ENCODE results near the gene TMEM235. TPM values are rescaled to one million over a fixed set of nuclear protein-coding genes. Genes with fewer than 3 reads are reported as not detected.

The TMEM235 gene
- total RNA-seq, 1 donor from 2014 or later, result not detected

GRCh38 chr17:78226055-78226758 is 5.2 kb upstream of the TMEM235 start:
- peaks cover 28% of the 10 kb centered on the region for H3K4me1 Mint-ChIP-seq
- Histone ChIP-seq H2AFZ (replicated peaks) (no peak overlapping the region), H3F3A (ENCODE audit: low read depth) (peaks cover 46% of the 10 kb centered on the region), H3K4me3 (no peak overlapping the region), H3K9me3 (ENCODE audit: low read depth) (no peaks in the 10 kb centered on the region), H3K27ac (peak overlapping the region; percentile 31), H3K4me2 (no peak overlapping the region), H3K4me1 (peaks cover 3% of the 10 kb centered on the region), H3K36me3 (no peaks in the 10 kb centered on the region), H4K20me1 (ENCODE audit: low read depth) (peaks cover 6% of the 10 kb centered on the region), H3K9ac (no peak overlapping the region), H3K27me3 (peaks cover 21% of the 10 kb centered on the region), H3K79me2 (ENCODE audit: low read depth) (peaks cover 4% of the 10 kb centered on the region)
- H3K27ac Mint-ChIP-seq, result no peak overlapping the region
- no peak overlapping the region for H3K4me3 Mint-ChIP-seq
- peaks cover 10% of the 10 kb centered on the region for H3K36me3 Mint-ChIP-seq
- DNase-seq (ENCODE audit: low spot score), result no peak
- H3K9me3 Mint-ChIP-seq, result no peaks in the 10 kb centered on the region
- H3K27me3 Mint-ChIP-seq (ENCODE audit: insufficient read depth, low read depth), result peaks cover 20% of the 10 kb centered on the region
- TF ChIP-seq CTCF (IDR thresholded peaks at IDR 0.05) (no peak), EZH2phosphoT487 (IDR thresholded peaks at IDR 0.05) (no peak), EZH2 (IDR thresholded peaks at IDR 0.05) (no peak)

- Mint-ChIP-seq H3K36me3 (peaks cover 10% of the 10 kb centered on the region), H3K27ac (no peak overlapping the region), H3K27me3 (ENCODE audit: insufficient read depth, low read depth) (peaks cover 23% of the 10 kb centered on the region), H3K4me1 (peaks cover 28% of the 10 kb centered on the region), H3K9me3 (no peaks in the 10 kb centered on the region), H3K4me3 (no peak overlapping the region)
- peaks cover under 1% of the 10 kb centered on the region for H4K20me1 ChIP-seq (ENCODE audit: low read depth)
- no peak overlapping the region for H3K27ac ChIP-seq
- no peak overlapping the region for H3K4me2 ChIP-seq
- no peak overlapping the region for H2AFZ ChIP-seq (replicated peaks)
- H3K27me3 ChIP-seq, result peaks cover 28% of the 10 kb centered on the region
- peaks cover 3% of the 10 kb centered on the region for H3K4me1 ChIP-seq
- no peaks in the 10 kb centered on the region for H3K36me3 ChIP-seq
- H3K79me2 ChIP-seq (ENCODE audit: low read depth), result no peaks in the 10 kb centered on the region
- H3F3A ChIP-seq (ENCODE audit: low read depth), result peaks cover 39% of the 10 kb centered on the region
- no peak overlapping the region for H3K4me3 ChIP-seq
- no peak overlapping the region for H3K9ac ChIP-seq
- DNase-seq (ENCODE audit: low spot score), result no peak
- no peaks in the 10 kb centered on the region for H3K9me3 ChIP-seq (ENCODE audit: low read depth)
- TF ChIP-seq EZH2 (IDR thresholded peaks at IDR 0.05), result no peak
- no peak for TF ChIP-seq CTCF (IDR thresholded peaks at IDR 0.05)
- TF ChIP-seq EZH2phosphoT487 (IDR thresholded peaks at IDR 0.05), result no peak
Observed at GRCh38 chr17:78226759-78227454, 4.5 kb upstream of the TMEM235 start.

- H2AFZ ChIP-seq (replicated peaks), result no peak overlapping the region
- peak; percentile 42 for DNase-seq (ENCODE audit: low spot score)
- no peak overlapping the region for H3K9ac ChIP-seq
- H3K79me2 ChIP-seq (ENCODE audit: low read depth), result no peaks in the 10 kb centered on the region
- H3K27me3 ChIP-seq, result peaks cover 33% of the 10 kb centered on the region
- H3K36me3 ChIP-seq, result no peaks in the 10 kb centered on the region
- H3K27ac ChIP-seq, result no peak overlapping the region
- H3K4me3 ChIP-seq, result no peak overlapping the region
- peaks cover 10% of the 10 kb centered on the region for H3K36me3 Mint-ChIP-seq
- H3K4me1 Mint-ChIP-seq, result peaks cover 28% of the 10 kb centered on the region
- H3K9me3 Mint-ChIP-seq, result no peaks in the 10 kb centered on the region
- no peaks in the 10 kb centered on the region for H3K9me3 ChIP-seq (ENCODE audit: low read depth)
- H3K4me1 ChIP-seq, result peaks cover 3% of the 10 kb centered on the region
- H3K4me3 Mint-ChIP-seq, result no peak overlapping the region
- H4K20me1 ChIP-seq (ENCODE audit: low read depth), result no peaks in the 10 kb centered on the region
- peaks cover 34% of the 10 kb centered on the region for H3F3A ChIP-seq (ENCODE audit: low read depth)
- H3K27me3 Mint-ChIP-seq (ENCODE audit: insufficient read depth, low read depth), result peaks cover 26% of the 10 kb centered on the region
- TF ChIP-seq CTCF (IDR thresholded peaks at IDR 0.05) (no peak), EZH2phosphoT487 (IDR thresholded peaks at IDR 0.05) (no peak), EZH2 (IDR thresholded peaks at IDR 0.05) (no peak)
- no peak overlapping the region for H3K27ac Mint-ChIP-seq
- H3K4me2 ChIP-seq, result no peak overlapping the region
Observed at GRCh38 chr17:78227455-78227916, 3.9 kb upstream of the TMEM235 start.

Measured in neural progenitor cell (in vitro differentiated cells).